ENCODE results near the gene ELOVL6. TPM values are rescaled to one million over a fixed set of nuclear protein-coding genes. Genes with fewer than 3 reads are reported as not detected.
"Not testable (repeated sequence)": the region's sequence is repeated elsewhere in the genome, so short reads cannot be mapped to it uniquely, and the experiment has no call there.

Gene ELOVL6
- polyA plus RNA-seq, 1 donor from 2014 or later, result 21.3 TPM

GRCh38 chr4:110039164-110039563, 159.3 kb downstream of the ELOVL6 start:
- H3K4me2 ChIP-seq (ENCODE audit: low read length); H2AFZ ChIP-seq (ENCODE audit: low read depth, low read length); H3K9ac ChIP-seq (ENCODE audit: low read length); H4K20me1 ChIP-seq (ENCODE audit: insufficient read depth); H3F3A ChIP-seq (ENCODE audit: insufficient read depth, low read length, poor library complexity, severe bottlenecking); H3K79me2 ChIP-seq (replicated peaks; ENCODE audit: insufficient read depth, low read length); H3K9me2 ChIP-seq (ENCODE audit: insufficient read depth, low read length); H3K36me3 ChIP-seq (ENCODE audit: insufficient read depth, low read length); H3K27me3 ChIP-seq (ENCODE audit: insufficient read depth, low read depth, low read length); H3K9me3 ChIP-seq (ENCODE audit: low read length); H3K27ac ChIP-seq (ENCODE audit: low read length); H3K4me3 ChIP-seq (ENCODE audit: low read length): not testable (repeated sequence)

- Histone ChIP-seq H3K4me2 (ENCODE audit: low read length) (no peak overlapping the region), H3F3A (ENCODE audit: insufficient read depth, low read length, poor library complexity, severe bottlenecking) (no peaks in the 10 kb centered on the region), H2AFZ (ENCODE audit: low read depth, low read length) (no peak overlapping the region), H3K36me3 (ENCODE audit: insufficient read depth, low read length) (no peaks in the 10 kb centered on the region), H3K9ac (ENCODE audit: low read length) (no peak overlapping the region), H3K4me3 (ENCODE audit: low read length) (no peak overlapping the region), H3K9me3 (ENCODE audit: low read length) (no peaks in the 10 kb centered on the region), H3K27me3 (ENCODE audit: insufficient read depth, low read depth, low read length) (no peaks in the 10 kb centered on the region), H4K20me1 (ENCODE audit: insufficient read depth) (no peaks in the 10 kb centered on the region), H3K27ac (ENCODE audit: low read length) (no peak overlapping the region), H3K79me2 (replicated peaks; ENCODE audit: insufficient read depth, low read length) (no peaks in the 10 kb centered on the region), H3K9me2 (ENCODE audit: insufficient read depth, low read length) (no peaks in the 10 kb centered on the region)
- no peak for TF ChIP-seq SMC3 (conservative IDR thresholded peaks at IDR 0.05; ENCODE audit: poor library complexity)
- no peak for TF ChIP-seq EZH2 (IDR thresholded peaks at IDR 0.05; ENCODE audit: borderline replicate concordance, insufficient read depth, low read length, poor library complexity, severe bottlenecking)
- TF ChIP-seq MXI1 (conservative IDR thresholded peaks at IDR 0.05; ENCODE audit: poor library complexity, severe bottlenecking), result no peak
- no peak for TF ChIP-seq REST (IDR thresholded peaks at IDR 0.05; ENCODE audit: borderline replicate concordance)
- TF ChIP-seq POLR2AphosphoS5 (IDR thresholded peaks at IDR 0.05), result no peak
- no peak for TF ChIP-seq TAF1 (IDR thresholded peaks at IDR 0.05; ENCODE audit: low read depth)
- TF ChIP-seq EP300 (conservative IDR thresholded peaks at IDR 0.05; ENCODE audit: poor library complexity, severe bottlenecking), result no peak
- TF ChIP-seq CTCF (IDR thresholded peaks at IDR 0.05; ENCODE audit: poor library complexity, severe bottlenecking), result no peak
These were observed 164.4 kb downstream of the ELOVL6 start for GRCh38 chr4:110034026-110034393.

- Histone ChIP-seq H3K9ac (ENCODE audit: low read length) (no peak overlapping the region), H4K20me1 (ENCODE audit: insufficient read depth) (no peaks in the 10 kb centered on the region), H3K79me2 (replicated peaks; ENCODE audit: insufficient read depth, low read length) (no peaks in the 10 kb centered on the region), H3K27me3 (ENCODE audit: insufficient read depth, low read depth, low read length) (no peaks in the 10 kb centered on the region), H3K36me3 (ENCODE audit: insufficient read depth, low read length) (no peaks in the 10 kb centered on the region), H3F3A (ENCODE audit: insufficient read depth, low read length, poor library complexity, severe bottlenecking) (no peaks in the 10 kb centered on the region), H3K4me3 (ENCODE audit: low read length) (no peak overlapping the region), H3K4me2 (ENCODE audit: low read length) (no peak overlapping the region), H2AFZ (ENCODE audit: low read depth, low read length) (no peak overlapping the region), H3K9me3 (ENCODE audit: low read length) (no peaks in the 10 kb centered on the region), H3K27ac (ENCODE audit: low read length) (no peak overlapping the region), H3K9me2 (ENCODE audit: insufficient read depth, low read length) (no peaks in the 10 kb centered on the region)
- no peak for TF ChIP-seq TAF1 (IDR thresholded peaks at IDR 0.05; ENCODE audit: low read depth)
- TF ChIP-seq CTCF (IDR thresholded peaks at IDR 0.05; ENCODE audit: poor library complexity, severe bottlenecking), result no peak
- no peak for TF ChIP-seq SMC3 (conservative IDR thresholded peaks at IDR 0.05; ENCODE audit: poor library complexity)
- TF ChIP-seq RAD21 (conservative IDR thresholded peaks at IDR 0.05), result no peak
- no peak for TF ChIP-seq EZH2 (IDR thresholded peaks at IDR 0.05; ENCODE audit: borderline replicate concordance, insufficient read depth, low read length, poor library complexity, severe bottlenecking)
- TF ChIP-seq POLR2AphosphoS5 (IDR thresholded peaks at IDR 0.05), result no peak
These were observed 164.9 kb downstream of the ELOVL6 start for GRCh38 chr4:110033355-110034025.
